Neural cell (in vitro differentiated cells): ENCODE results near the gene PHACTR3. TPM values are rescaled to one million over a fixed set of nuclear protein-coding genes. Genes with fewer than 3 reads are reported as not detected.

ENCODE experiments used
- H2AFZ ChIP-seq: fragments of 200-600, 300-800 bp; sonication (generic), shearing (Covaris generic); 2 replicates; pipeline ENCODE4 v1.6.0; 2014; ENCODE audit warnings: low read depth, mild to moderate bottlenecking, antibody characterized with exemption, low read length, moderate library complexity
- H3F3A ChIP-seq: fragments of 200-600 bp; shearing (Covaris generic); 2 replicates; pipeline ENCODE4 v1.6.1; 2016; ENCODE audit warnings: mild to moderate bottlenecking, moderate library complexity, mixed read lengths, antibody characterized with exemption, low read length; ENCODE audit not compliant: insufficient read depth, poor library complexity, severe bottlenecking
- H3K27ac ChIP-seq: fragments of 200-600, 300-800 bp; sonication (generic), shearing (Covaris generic); 2 replicates; pipeline ENCODE4 v1.5.1; 2014; ENCODE audit warnings: mild to moderate bottlenecking, low read length, moderate library complexity
- H3K27me3 ChIP-seq: fragments of 300-800, 200-600 bp; sonication (generic), shearing (Covaris generic); 2 replicates; pipeline ENCODE4 v1.6.0; 2014; ENCODE audit warnings: mild to moderate bottlenecking, low read depth, low read length, moderate library complexity; ENCODE audit not compliant: insufficient read depth
- H3K36me3 ChIP-seq: fragments of 300-800, 200-600 bp; sonication (generic), shearing (Covaris generic); 2 replicates; pipeline ENCODE4 v1.5.1; 2014; ENCODE audit warnings: mild to moderate bottlenecking, antibody characterized with exemption, low read length, moderate library complexity; ENCODE audit not compliant: insufficient read depth
- H3K4me2 ChIP-seq: fragments of 300-800, 200-600 bp; sonication (generic), shearing (Covaris generic); 2 replicates; pipeline ENCODE4 v1.6.0; 2014; ENCODE audit warnings: mild to moderate bottlenecking, low read length
- H3K4me3 ChIP-seq: fragments of 300-800, 200-600 bp; sonication (generic), shearing (Covaris generic); 2 replicates; pipeline ENCODE4 v1.5.1; 2014; ENCODE audit warnings: mild to moderate bottlenecking, low read length, moderate library complexity
- H3K79me2 ChIP-seq: fragments of 200-600 bp; shearing (Covaris generic); replicated peaks from 2 replicates; pipeline ENCODE4 v1.6.0; 2014; ENCODE audit warnings: mild to moderate bottlenecking, low read length, moderate library complexity; ENCODE audit not compliant: insufficient read depth
- H3K9ac ChIP-seq: fragments of 300-800, 200-600 bp; sonication (generic), shearing (Covaris generic); 2 replicates; pipeline ENCODE4 v1.6.1; 2016; ENCODE audit warnings: mild to moderate bottlenecking, low read length, mixed read lengths
- H3K9me2 ChIP-seq: fragments of 200-600 bp; shearing (Covaris generic); 2 replicates; pipeline ENCODE4 v1.6.1; 2016; ENCODE audit warnings: mild to moderate bottlenecking, low read length, mixed read lengths; ENCODE audit not compliant: insufficient read depth
- H3K9me3 ChIP-seq: fragments of 200-600, 300-800 bp; sonication (generic), shearing (Covaris generic); 2 replicates; pipeline ENCODE4 v1.6.1; 2016; ENCODE audit warnings: mild to moderate bottlenecking, mixed run types, low read length, moderate library complexity, mixed read lengths
- H4K20me1 ChIP-seq: fragments of 200-600 bp; shearing (Covaris generic); 2 replicates; pipeline ENCODE4 v1.6.1; 2016; ENCODE audit warnings: mild to moderate bottlenecking, mixed run types; ENCODE audit not compliant: insufficient read depth
- CTCF ChIP-seq: fragments of 450-650 bp; IDR thresholded peaks from 2 replicates; pipeline ENCODE4 v1.5.1; 2014; ENCODE audit warnings: antibody characterized with exemption, mild to moderate bottlenecking, moderate library complexity; ENCODE audit not compliant: poor library complexity, severe bottlenecking
- EP300 ChIP-seq: fragments of 450-650 bp; conservative IDR thresholded peaks from 2 replicates; pipeline ENCODE4 v1.6.1; 2014; ENCODE audit warnings: antibody characterized with exemption, mild to moderate bottlenecking, moderate library complexity; ENCODE audit not compliant: poor library complexity, severe bottlenecking
- EZH2 ChIP-seq: fragments of 200-600, 300-800 bp; shearing (Covaris generic), sonication (generic); IDR thresholded peaks from 2 replicates; pipeline ENCODE4 v1.6.1; 2014; ENCODE audit warnings: antibody characterized with exemption, low read length, borderline replicate concordance, mild to moderate bottlenecking; ENCODE audit not compliant: insufficient read depth, poor library complexity, severe bottlenecking
- MXI1 ChIP-seq: fragments of 450-650 bp; conservative IDR thresholded peaks from 2 replicates; pipeline ENCODE4 v1.6.1; 2014; ENCODE audit warnings: antibody characterized with exemption, mild to moderate bottlenecking; ENCODE audit not compliant: poor library complexity, severe bottlenecking
- RAD21 ChIP-seq: fragments of 450-650 bp; conservative IDR thresholded peaks from 2 replicates; pipeline ENCODE4 v1.6.1; 2014; ENCODE audit warnings: antibody characterized with exemption, mild to moderate bottlenecking, moderate library complexity
- REST ChIP-seq: IDR thresholded peaks from 2 replicates; pipeline ENCODE4 v1.6.1; 2012; ENCODE audit warnings: borderline replicate concordance
- SMC3 ChIP-seq: fragments of 450-650 bp; conservative IDR thresholded peaks from 2 replicates; pipeline ENCODE4 v1.6.1; 2014; ENCODE audit warnings: antibody characterized with exemption, mild to moderate bottlenecking, moderate library complexity; ENCODE audit not compliant: poor library complexity
- TAF1 ChIP-seq: IDR thresholded peaks from 2 replicates; pipeline ENCODE4 v1.6.1; 2012; ENCODE audit warnings: low read depth
- polyA plus RNA-seq: library from polyadenylated mRNA; depleted of rRNA; stranded (reverse); fragments of >200 nt; gene quantifications from 2 replicates; pipeline ENCODE4 v1.2.3, GENCODE V29; 2014

Gene PHACTR3
- polyA plus RNA-seq, 1 donor from 2014 or later = 1.3 TPM

GRCh38 chr20:59831916-59832270 lies 227.6 kb downstream of the PHACTR3 start:
- no peak for TF ChIP-seq MXI1
- TF ChIP-seq EZH2 = no peak
- TF ChIP-seq TAF1 = no peak
- no peak for TF ChIP-seq SMC3
- no peak for TF ChIP-seq EP300
- no peak for TF ChIP-seq REST
- no peak for TF ChIP-seq RAD21
- no peak for TF ChIP-seq CTCF
- no peaks in the 10 kb centered on the region for H3K79me2 ChIP-seq
- H3K4me3 ChIP-seq = no peak overlapping the region
- peaks cover 3% of the 10 kb centered on the region for H3K9me3 ChIP-seq
- H3K27me3 ChIP-seq = no peaks in the 10 kb centered on the region
- H3K27ac ChIP-seq = no peak overlapping the region
- no peaks in the 10 kb centered on the region for H3K9me2 ChIP-seq
- no peaks in the 10 kb centered on the region for H3K36me3 ChIP-seq
- H2AFZ ChIP-seq = no peak overlapping the region
- no peak overlapping the region for H3K9ac ChIP-seq
- H4K20me1 ChIP-seq = no peaks in the 10 kb centered on the region
- H3K4me2 ChIP-seq = no peak overlapping the region
- no peaks in the 10 kb centered on the region for H3F3A ChIP-seq

DNA sequence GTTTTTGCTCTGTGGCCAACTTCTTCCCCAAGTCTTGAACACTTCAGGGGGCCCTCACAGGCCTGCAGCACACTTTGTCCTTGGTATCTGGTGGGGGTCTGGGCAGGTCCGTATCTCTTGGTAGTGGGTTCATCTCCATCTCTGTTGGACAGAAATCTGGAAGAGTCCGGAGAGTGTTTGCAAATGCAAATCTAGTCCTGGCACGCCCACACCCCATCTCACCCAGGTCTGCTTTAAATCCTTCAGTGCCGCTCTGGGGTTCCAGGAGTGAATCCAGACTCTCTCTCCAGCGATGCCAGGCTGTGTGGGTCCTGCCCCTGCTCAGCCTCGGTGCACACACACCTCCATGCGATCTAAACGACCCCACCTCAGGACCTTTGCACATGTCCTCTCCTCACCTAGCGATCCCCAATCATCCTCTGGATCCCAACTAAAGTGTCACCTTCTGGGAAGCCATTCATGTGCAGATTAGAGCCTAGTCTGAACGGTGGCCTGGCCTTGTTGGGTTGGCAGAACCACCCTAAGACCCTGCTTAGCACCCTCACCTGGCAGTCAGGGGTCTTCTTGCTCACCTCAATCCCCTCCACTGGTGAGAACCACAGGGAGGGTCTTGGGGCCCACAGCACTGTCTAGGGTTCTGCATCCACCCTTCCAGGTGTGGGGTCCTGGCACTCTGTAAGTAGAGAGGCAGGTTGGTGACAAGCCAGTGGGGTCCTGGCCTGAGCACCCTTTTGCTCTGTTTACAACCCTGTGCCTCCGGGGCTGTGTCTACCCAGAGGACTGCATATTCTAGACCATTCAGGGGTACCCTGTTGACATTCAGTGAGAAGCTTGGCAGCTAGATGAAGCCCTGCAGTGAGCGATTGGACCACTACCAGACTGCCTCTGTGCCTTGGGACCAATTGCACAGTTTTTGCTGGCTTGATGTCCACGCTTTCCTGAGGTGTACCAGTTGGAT lies 228.3 kb downstream of the PHACTR3 start:
- H3K9ac ChIP-seq = no peak overlapping the region
- no peaks in the 10 kb centered on the region for H3K27me3 ChIP-seq
- no peak overlapping the region for H2AFZ ChIP-seq
- no peaks in the 10 kb centered on the region for H3F3A ChIP-seq
- H3K4me3 ChIP-seq = no peak overlapping the region
- no peak for TF ChIP-seq EZH2
- no peak overlapping the region for H3K4me2 ChIP-seq
- peaks cover 3% of the 10 kb centered on the region for H3K9me3 ChIP-seq
- H3K9me2 ChIP-seq = no peaks in the 10 kb centered on the region
- no peak overlapping the region for H3K27ac ChIP-seq
- H3K36me3 ChIP-seq = no peaks in the 10 kb centered on the region
- no peaks in the 10 kb centered on the region for H3K79me2 ChIP-seq
- H4K20me1 ChIP-seq = no peaks in the 10 kb centered on the region
